GM13976 (cell line): Measurements from ENCODE around the gene FAM53B.

Experiments
- DNase-seq: peaks from one replicate; pipeline ENCODE4 v3.0.0; 2012; ENCODE audit warnings: low spot score
- CTCF ChIP-seq: IDR thresholded peaks from 2 replicates; pipeline ENCODE4 v1.5.1; 2012; ENCODE audit warnings: borderline replicate concordance, mild to moderate bottlenecking; ENCODE audit not compliant: insufficient read depth; ENCODE audit errors: extremely low read depth, missing control alignments, control extremely low read depth
- in situ Hi-C: fragments of 300-500 bp; cut with MboI; formaldehyde crosslinking; loops from one replicate; pipeline ENCODE4 v1.12.0; 2022; ENCODE audit warnings: low sequenced_read_pairs, mixed read lengths, inconsistent platforms; ENCODE audit not compliant: unreplicated experiment

FAM53B gene

DNA sequence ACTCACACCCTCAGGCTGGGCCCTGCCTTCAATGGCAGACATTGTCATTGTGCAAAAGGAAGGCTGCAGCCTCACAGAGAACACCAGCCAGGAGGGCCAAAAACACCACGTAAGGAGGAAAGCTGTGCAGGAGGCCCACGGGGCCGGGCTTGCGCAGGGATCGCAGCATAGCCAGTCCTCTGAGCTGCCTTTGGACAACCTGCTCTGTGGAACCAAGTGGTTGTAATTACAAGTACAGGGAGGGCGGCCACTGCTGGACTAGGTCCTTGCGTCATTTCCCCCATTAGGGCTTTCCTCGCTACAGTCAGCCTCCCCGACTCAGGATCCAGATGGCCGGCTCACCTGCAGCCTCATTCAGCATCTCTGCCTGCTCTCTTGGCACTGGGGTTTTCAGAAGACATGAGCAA is 66.9 kb downstream of the FAM53B start:
- TF ChIP-seq CTCF: no peak
- no peak for DNase-seq
- in situ Hi-C loops: no loop called here

GRCh38 chr10:124676416-124677062 is 67.6 kb downstream of the FAM53B start:
- in situ Hi-C loops: no loop called here
- no peak for DNase-seq
- TF ChIP-seq CTCF: no peak

GRCh38 chr10:124675824-124676223 is 68.4 kb downstream of the FAM53B start:
- no peak for DNase-seq
- in situ Hi-C loops: no loop called here
- no peak for TF ChIP-seq CTCF

- in situ Hi-C loops: no loop called here
- no peak for DNase-seq
- no peak for TF ChIP-seq CTCF
Measured at GRCh38 chr10:124675261-124675660, 68.9 kb downstream of the FAM53B start.

DNA sequence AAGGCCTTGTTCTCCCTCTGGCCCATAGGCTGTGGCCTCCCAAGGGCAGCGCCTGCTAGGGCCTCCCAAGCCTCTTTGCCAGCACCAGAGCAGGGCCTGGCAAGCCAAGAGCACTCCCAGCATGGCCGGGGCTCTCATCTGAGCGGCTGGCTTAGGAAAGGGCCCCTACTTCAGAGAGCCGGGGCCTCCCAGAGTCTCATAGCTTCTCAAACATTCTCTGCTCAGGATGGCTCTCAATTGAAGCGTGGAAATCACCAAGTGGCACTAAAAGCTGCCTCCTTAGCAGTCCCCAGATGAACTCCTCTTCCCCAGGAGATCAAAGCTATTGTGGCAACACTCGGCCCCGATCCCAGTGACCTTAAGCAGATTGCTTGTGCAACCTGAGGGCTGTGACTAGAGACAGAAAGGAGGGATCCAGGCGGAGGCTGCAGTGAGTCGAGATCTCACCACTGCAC is 69.4 kb downstream of the FAM53B start:
- no peak for TF ChIP-seq CTCF
- DNase-seq: no peak
- in situ Hi-C loops: no loop called here

GRCh38 chr10:124672181-124672638 is 72.0 kb downstream of the FAM53B start:
- no peak for DNase-seq
- in situ Hi-C loops: no loop called here
- no peak for TF ChIP-seq CTCF
